MV-4-11 (cell line): Measurements from ENCODE around the gene DTNB.

Source experiments
- DNase-seq: peaks from one replicate; lab custom pipeline; 2025; lab: John Stamatoyannopoulos, UW

DTNB gene

GRCh38 chr2:25454824-25455611 is 218.4 kb downstream of the DTNB start:
- no peak for DNase-seq

DNA sequence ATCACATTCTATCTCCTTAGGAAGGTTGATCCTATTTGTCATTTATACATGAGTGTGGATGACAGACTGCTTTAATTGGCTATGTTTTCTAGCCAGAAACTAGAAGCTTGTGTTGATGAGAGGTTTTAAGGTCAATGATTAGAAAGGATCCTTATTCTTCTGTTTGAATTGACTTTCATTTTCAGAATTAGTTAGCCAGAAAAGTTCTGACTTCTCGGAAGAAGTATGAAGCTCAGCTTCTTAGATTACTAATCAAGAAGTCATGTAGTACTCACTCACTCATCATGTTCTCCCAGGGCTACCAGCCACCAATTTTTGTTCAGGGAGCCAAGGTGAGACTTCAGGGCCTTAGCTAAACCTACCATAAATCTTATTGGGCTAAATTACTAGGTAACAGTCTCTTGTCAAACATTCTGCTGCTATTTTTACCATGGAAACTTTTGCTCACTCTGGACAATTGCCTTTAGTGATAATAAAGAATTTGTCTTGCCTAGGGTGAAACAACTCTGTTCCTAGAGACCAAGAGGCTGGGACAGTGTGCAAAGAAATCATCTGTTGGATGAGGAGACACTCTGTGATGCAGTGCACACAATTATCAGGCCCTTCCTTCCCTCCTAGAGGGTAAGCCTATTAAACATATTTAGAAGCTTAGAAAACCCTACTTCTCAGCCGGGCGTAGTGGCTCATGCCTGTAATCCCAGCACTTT is 220.0 kb downstream of the DTNB start:
- DNase-seq, result no peak

DNA sequence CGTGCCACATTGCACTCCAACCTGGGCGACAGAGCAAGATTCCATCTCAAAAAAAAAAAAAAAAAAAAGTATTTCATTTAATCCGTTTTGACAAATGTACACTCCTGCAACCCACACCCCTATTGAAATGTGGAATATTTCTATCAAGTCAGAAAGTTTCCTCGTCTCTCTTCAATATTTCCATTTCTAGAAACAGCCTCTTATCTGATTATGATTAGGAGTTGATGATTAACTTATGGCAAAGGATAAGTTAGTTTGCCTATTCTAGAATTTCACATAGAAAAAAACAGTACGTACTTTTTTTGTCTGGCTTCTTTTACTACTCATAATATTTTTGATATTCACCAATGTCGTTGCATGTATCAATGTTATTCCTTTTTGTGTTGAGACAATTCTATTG is 224.6 kb downstream of the DTNB start:
- no peak for DNase-seq

DNA sequence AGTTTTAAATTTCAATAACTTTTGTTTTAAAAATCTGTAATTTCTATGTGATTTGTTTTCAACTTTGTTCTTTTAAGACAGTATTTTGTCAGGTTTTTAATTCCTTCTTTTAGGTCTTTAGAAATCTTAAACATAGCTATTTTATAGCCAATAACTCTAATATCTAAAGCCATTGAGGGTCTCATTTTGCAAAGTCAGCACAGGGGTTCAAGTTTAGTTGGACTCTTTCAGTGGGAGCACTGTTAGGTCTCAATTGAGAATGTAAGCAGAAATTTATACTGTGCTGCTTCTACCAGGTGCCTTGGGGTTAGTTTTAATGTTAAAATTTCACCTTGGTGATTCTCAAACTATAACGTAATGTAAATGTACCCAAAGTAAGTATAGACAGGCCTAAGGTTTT is 226.4 kb downstream of the DTNB start:
- DNase-seq, result no peak

- no peak for DNase-seq
These were observed 227.3 kb downstream of the DTNB start for GRCh38 chr2:25446122-25446521.

DNA sequence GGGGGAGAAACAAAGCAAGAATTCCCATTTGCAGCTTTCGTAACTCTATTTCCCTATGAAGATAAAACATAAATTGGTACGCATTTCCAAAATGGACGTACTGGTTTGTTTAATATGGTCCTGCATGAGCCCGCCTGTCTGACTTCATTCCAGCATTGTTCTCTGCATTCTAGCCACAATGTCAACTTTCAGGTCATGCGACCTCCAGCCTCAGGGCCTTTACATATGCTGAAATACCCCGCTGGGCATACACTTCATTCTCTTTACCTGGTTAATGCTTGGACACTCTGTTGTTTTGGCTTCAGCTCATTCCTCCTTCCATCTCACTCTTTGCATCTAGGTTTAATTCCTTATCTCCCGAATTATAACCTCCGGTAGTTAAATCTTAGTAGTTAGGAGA is 227.9 kb downstream of the DTNB start:
- no peak for DNase-seq

DNA sequence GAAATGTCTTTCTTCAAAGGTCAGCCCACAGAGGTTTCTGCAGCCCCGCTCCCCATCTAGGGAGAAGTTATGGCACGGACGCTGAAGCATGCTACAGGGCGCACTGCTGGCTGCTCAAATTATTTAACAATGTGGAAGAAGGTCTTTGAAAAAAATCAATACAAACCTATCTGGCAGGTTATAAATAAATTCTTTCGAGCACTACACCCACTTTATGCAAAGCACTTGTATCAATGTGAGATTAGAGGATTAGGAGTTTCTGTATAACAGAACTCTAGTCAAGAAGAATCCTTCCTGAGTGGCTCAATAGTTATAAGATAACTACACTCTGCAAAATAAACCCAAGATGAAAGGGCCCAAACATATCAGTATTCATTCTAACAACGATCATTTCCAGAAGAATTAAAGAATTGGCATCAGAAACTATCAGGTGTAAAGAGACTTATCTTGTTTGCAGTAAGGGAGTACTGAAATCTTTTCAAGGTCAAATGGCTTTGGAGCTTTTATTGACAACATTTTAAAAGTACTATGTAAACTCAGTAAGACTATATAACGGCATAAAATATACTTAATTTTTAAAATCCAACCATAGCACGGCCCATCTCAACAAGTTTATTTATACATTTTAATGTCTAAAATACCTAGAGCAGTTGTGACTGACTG is 228.6 kb downstream of the DTNB start:
- no peak for DNase-seq

DNA sequence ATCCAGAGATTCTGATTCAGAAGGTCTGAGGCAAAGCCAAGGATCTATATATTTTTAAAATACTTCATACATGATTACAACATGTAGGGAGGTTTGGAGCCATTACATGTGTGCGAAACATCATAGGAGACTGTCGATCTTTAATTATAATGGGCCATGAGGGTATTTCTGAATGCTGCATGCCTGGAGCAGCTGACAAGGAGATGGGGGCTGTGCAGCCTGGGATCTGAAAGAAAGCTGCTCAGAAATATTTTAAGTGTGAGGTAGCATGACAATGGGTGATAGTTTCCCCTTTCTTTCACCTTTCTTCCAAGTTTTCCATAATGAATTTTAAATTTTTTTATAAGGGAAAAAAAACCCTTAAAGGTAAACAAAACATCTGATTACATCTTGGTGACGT is 229.6 kb downstream of the DTNB start:
- DNase-seq, result no peak

DNA sequence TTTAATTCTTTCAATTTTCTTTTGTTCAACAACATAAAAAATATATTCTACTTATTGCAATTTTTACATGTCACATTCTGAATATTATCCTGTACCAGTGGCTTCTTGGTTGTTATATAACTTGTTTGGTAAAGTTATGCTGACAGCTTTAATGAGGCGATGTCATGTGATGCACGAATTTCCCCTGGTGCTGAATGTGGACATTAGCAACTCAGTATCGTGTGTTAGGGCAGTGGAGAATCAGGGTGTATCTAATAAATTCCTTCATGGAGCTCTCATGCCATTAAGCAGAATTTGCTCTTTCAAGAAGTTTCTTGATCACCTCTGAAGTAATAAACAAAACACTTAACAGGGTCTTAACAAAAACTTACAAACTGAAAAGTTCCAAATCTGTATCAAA is 232.0 kb downstream of the DTNB start:
- DNase-seq, result no peak

- DNase-seq, result no peak
These were observed 234.6 kb downstream of the DTNB start for GRCh38 chr2:25438793-25439192.

DNA sequence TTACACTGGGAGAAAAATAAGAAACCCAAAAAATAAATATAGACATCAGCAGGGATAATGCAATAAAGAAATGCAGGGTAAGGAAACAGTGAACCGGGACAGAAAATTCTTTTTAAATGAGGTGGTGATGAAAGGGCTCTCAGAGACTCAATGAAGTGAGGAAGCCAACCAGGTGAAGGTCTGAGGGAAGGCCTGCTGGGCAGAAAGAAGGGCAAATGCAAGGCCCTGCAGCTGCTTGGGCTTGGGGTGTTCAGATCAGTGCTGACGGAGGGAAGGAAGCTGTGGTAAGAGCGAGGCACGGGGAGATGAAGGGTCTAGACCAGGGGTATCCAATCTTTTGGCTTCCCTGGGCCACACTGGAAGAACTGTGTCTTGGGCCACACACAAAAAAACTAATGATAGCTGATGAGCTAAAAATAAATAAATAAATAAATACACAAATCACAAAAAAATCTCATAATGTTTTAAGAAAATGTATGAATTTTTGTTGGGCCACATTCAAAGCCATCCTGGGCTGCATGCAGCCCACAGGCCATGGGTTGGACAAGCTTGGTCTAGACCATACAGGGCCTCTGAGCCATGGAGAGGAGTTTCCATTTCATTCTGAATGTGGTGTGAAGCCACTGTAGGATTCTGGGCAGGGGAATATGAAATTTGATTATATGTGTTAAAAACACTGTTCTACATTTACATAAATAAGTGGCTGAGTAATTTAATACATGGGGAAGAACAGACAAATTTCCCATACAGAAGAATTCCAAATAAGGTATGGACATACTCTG is 235.3 kb downstream of the DTNB start:
- no peak for DNase-seq

DNA sequence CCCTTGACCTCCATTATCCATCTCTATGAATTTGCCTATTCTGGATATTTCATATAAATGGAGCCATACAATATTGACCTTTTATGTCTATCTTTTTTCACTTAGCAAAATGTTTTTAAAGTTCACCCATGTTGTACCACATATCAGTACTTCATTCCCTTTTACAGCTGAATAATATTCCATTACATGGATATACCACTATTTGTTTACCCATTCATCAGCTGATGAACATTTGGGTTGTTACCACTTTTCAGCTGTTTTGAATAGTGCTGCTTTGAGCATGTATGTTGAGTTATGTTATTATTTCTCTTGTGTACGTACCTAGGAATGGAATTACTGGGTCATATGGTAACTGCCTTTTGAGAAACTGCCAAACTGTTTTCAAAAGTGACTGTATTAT is 238.0 kb downstream of the DTNB start:
- DNase-seq, result no peak

GRCh38 chr2:25431604-25432003 is 241.8 kb downstream of the DTNB start:
- peak; percentile 60 for DNase-seq

GRCh38 chr2:25430556-25430955 is 242.8 kb downstream of the DTNB start:
- DNase-seq, result no peak

- no peak for DNase-seq
These were observed 247.1 kb downstream of the DTNB start for GRCh38 chr2:25426326-25426725.

- DNase-seq, result no peak
These were observed 248.8 kb downstream of the DTNB start for GRCh38 chr2:25424426-25425028.

- DNase-seq, result no peak
These were observed 251.5 kb downstream of the DTNB start for GRCh38 chr2:25421820-25422411.

- DNase-seq, result peak; percentile 53
These were observed 252.1 kb downstream of the DTNB start for GRCh38 chr2:25421289-25421688.

- peak; percentile 93 for DNase-seq
These were observed 252.5 kb downstream of the DTNB start for GRCh38 chr2:25420820-25421237.

DNA sequence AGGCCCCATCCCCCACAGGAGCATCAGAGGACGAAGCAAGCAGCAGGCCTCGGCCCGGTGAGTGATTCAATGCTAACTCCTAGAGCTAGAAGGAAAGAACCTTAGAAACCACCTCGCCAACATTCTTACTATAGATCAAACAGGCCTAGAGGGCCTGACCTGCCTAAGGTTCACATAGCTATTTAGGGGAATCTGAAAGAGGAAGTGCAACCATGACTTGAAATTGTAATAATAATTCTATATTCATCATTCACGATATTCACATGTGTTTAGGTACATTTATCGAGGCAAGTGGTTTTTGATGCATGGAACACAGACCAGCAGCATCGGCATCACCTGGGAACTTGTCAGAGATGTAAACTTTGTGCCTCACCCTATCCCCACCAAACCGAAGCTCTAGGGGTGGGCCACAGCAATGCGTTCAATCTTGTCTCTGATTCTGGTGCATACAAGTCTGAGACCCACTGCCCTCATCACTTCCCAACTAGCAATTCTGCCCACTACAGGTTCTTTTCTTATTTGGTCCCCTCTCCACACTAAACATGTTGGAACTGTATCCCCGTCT is 253.6 kb downstream of the DTNB start:
- peak; percentile 67 for DNase-seq
